ENCODE results near the gene E2F8.

- TF ChIP-seq POLR2A (IDR thresholded peaks at IDR 0.05; ENCODE audit: low read depth, low read length) (no peak), POLR2AphosphoS5 (IDR thresholded peaks at IDR 0.05; ENCODE audit: low read depth, low read length) (no peak), TAF1 (IDR thresholded peaks at IDR 0.05; ENCODE audit: low read depth, low read length) (no peak)
These were observed 19.0 kb upstream of the E2F8 start for GRCh38 chr11:19259487-19260345.

Data from GM12891 (cell line).